OCI-LY3 (cell line): ENCODE data around the gene TMCC1.

Source experiments
- H2AFZ ChIP-seq: fragments of 200-600, 300-600 bp; shearing (Covaris generic); 2 replicates; pipeline ENCODE4 v1.6.0; 2014; ENCODE audit warnings: antibody characterized with exemption, low read depth, low read length
- H3K27ac ChIP-seq: fragments of 200-600, 300-600 bp; sonication (generic); 2 replicates; pipeline ENCODE4 v1.5.1; 2014; ENCODE audit warnings: mild to moderate bottlenecking, low read length, moderate library complexity, mixed read lengths
- H3K27me3 ChIP-seq: fragments of 200-600, 300-600 bp; sonication (generic); 2 replicates; pipeline ENCODE4 v1.6.1; 2014; ENCODE audit warnings: low read depth, low read length, mixed read lengths
- H3K36me3 ChIP-seq: fragments of 200-600, 300-600 bp; sonication (generic); replicated peaks from 2 replicates; pipeline ENCODE3; 2014; ENCODE audit warnings: low read depth, low read length, mixed read lengths
- H3K4me1 ChIP-seq: fragments of 300-600, 200-600 bp; sonication (generic); 2 replicates; pipeline ENCODE4 v1.6.1; 2014; ENCODE audit warnings: low read length, mixed read lengths
- H3K4me2 ChIP-seq: fragments of 200-600, 300-600 bp; sonication (generic); 2 replicates; pipeline ENCODE4 v1.6.1; 2014; ENCODE audit warnings: low read length, mixed read lengths
- H3K4me3 ChIP-seq: fragments of 300-600, 200-600 bp; sonication (generic); 2 replicates; pipeline ENCODE4 v1.5.1; 2014; ENCODE audit warnings: antibody characterized with exemption, mild to moderate bottlenecking, low read length, moderate library complexity
- H3K79me2 ChIP-seq: fragments of 300-600, 200-600 bp; shearing (Covaris generic); 2 replicates; pipeline ENCODE4 v1.6.1; 2014; ENCODE audit warnings: mild to moderate bottlenecking, low read length, mixed read lengths
- H3K9ac ChIP-seq: fragments of 300-600, 200-600 bp; shearing (Covaris generic); 2 replicates; pipeline ENCODE4 v1.6.0; 2014; ENCODE audit warnings: mild to moderate bottlenecking, low read length, moderate library complexity
- H3K9me3 ChIP-seq: fragments of 200-600, 300-600 bp; shearing (Covaris generic); 2 replicates; pipeline ENCODE4 v1.6.1; 2014; ENCODE audit warnings: low read length, mixed read lengths; ENCODE audit not compliant: insufficient read depth
- H4K20me1 ChIP-seq: fragments of 200-600, 300-600 bp; sonication (generic); 2 replicates; pipeline ENCODE4 v1.6.1; 2016; ENCODE audit warnings: low read length, mixed read lengths; ENCODE audit not compliant: insufficient read depth
- EZH2phosphoT487 ChIP-seq: fragments of 200-600 bp; shearing (Covaris generic); IDR thresholded peaks from 2 replicates; pipeline ENCODE4 v1.6.1; 2018; ENCODE audit warnings: antibody characterized with exemption, mixed run types, low read depth
- TF ChIP-seq, protein P1 (sequence below): fragments of 200-600, 300-600 bp; sonication (generic); IDR thresholded peaks from 2 replicates; pipeline ENCODE4 v1.5.1; 2014; ENCODE audit warnings: antibody characterized with exemption, low read length, low read depth

The TMCC1 gene

DNA sequence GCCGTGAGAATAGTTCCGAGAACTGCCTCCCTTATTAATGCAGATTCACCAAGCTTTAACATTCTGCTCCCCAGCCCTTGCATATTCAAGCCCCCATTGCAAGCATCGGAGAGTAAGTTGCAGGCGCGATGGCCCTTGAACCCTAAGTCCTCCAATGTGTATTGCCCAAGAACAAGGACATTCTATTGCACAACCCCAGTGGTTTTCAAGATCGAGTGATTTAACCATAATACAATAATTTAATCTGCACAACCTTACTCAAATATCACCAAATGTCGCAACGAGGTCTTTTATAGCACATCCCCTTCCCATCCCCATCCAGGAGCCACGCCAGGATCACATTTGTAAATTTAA lies 265.4 kb downstream of the TMCC1 start:
- Histone ChIP-seq H3K4me1 (peaks cover 8% of the 10 kb centered on the region), H4K20me1 (no peaks in the 10 kb centered on the region), H3K9ac (peak overlapping the region; percentile 85), H3K4me3 (peak overlapping the region; percentile 92), H3K36me3 (no peaks in the 10 kb centered on the region), H3K9me3 (no peaks in the 10 kb centered on the region), H3K27me3 (no peaks in the 10 kb centered on the region), H3K79me2 (no peaks in the 10 kb centered on the region), H2AFZ (no peak overlapping the region), H3K27ac (no peak overlapping the region), H3K4me2 (peak overlapping the region; percentile 84)
- TF ChIP-seq, protein P1, sequence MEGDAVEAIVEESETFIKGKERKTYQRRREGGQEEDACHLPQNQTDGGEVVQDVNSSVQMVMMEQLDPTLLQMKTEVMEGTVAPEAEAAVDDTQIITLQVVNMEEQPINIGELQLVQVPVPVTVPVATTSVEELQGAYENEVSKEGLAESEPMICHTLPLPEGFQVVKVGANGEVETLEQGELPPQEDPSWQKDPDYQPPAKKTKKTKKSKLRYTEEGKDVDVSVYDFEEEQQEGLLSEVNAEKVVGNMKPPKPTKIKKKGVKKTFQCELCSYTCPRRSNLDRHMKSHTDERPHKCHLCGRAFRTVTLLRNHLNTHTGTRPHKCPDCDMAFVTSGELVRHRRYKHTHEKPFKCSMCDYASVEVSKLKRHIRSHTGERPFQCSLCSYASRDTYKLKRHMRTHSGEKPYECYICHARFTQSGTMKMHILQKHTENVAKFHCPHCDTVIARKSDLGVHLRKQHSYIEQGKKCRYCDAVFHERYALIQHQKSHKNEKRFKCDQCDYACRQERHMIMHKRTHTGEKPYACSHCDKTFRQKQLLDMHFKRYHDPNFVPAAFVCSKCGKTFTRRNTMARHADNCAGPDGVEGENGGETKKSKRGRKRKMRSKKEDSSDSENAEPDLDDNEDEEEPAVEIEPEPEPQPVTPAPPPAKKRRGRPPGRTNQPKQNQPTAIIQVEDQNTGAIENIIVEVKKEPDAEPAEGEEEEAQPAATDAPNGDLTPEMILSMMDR: no peak
- no peak for TF ChIP-seq EZH2phosphoT487

DNA sequence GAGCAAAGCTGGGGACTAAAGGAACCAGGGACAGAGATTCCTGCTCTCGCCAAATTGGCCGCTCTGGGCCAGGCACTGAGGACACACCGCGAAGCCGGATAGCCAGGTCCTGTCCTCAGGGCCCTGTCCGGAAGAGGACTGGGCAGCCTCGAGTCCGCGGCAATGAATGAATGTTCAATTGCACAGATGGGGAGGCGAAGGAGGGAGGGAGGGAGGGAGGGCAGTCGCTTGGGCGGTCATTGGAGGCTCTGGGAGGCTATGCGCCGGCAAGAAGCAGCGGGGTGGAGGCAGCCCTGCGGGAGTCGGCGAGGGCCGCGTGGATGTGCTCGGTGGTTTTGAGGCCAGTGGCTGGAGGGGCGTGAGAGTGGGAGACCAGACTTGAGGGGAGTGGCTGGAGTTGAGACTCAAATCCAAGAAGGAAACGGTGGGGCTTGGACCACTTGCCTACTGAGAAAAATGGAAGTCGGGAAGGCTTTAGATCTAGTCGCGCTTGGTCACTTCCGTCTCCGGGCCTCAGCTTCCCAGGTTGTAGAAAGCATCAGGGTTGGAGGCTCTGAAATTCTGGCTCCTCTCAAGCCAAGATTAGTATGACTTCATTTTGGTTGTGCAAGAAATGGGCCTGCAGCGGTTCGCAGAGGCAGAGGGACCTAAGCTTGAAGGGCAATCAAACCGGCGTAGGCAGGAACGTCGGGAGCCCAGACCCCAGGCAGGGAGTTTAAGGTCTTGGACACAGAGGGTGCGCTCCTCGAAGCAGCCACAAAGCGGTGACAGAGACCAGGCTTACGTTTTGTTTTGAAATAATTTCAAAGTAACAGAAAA lies 266.0 kb downstream of the TMCC1 start:
- Histone ChIP-seq H2AFZ (peak overlapping the region; percentile 68), H3K27ac (peak overlapping the region; percentile 32), H4K20me1 (no peaks in the 10 kb centered on the region), H3K4me1 (peaks cover 8% of the 10 kb centered on the region), H3K79me2 (no peaks in the 10 kb centered on the region), H3K36me3 (no peaks in the 10 kb centered on the region), H3K9me3 (no peaks in the 10 kb centered on the region), H3K4me2 (peak overlapping the region; percentile 84), H3K9ac (peak overlapping the region; percentile 85), H3K27me3 (no peaks in the 10 kb centered on the region), H3K4me3 (peak overlapping the region; percentile 92)
- TF ChIP-seq, protein P1: peak; percentile 72
- no peak for TF ChIP-seq EZH2phosphoT487

DNA sequence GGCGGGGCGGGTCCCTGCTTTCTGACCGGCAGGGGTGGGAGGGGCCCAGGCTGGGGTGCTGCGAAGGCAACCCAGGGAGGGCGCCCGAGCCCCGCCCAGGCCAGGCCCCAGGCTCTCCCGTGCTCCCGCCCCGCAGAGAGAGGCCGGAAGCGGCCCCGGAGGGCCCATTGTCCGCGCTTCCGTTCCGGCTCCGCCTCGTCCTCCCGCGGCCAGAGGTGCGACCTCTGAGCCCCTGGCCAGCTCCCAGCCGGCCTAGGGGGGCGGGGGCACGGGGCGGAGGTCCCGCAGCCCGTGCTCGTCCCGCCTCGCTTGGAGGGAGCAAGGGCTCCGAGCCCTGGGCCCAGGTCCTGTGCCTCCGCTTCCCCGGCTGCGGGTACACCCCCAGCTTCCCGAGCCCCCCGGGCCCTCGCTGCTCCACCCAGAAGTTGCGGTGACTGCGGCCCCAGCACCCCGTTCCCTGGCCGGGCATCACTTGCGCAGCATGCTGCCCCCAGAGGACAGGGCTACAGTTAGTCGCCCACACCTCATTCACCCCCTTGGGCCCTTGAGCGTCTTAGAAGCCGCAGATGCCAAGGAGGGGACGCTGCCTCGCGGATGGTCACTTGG lies 266.7 kb downstream of the TMCC1 start:
- no peaks in the 10 kb centered on the region for H4K20me1 ChIP-seq
- TF ChIP-seq, protein P1: no peak; the same call in 1 of the 2 replicates
- no peak for TF ChIP-seq EZH2phosphoT487
- no peaks in the 10 kb centered on the region for H3K79me2 ChIP-seq
- H2AFZ ChIP-seq: 0 out of 2 replicates have a peak overlapping the region, but pooled peaks have one; percentile 36
- H3K27ac ChIP-seq: peak overlapping the region; percentile 32
- peak overlapping the region; percentile 84 for H3K4me2 ChIP-seq
- H3K36me3 ChIP-seq: no peaks in the 10 kb centered on the region
- peaks cover 8% of the 10 kb centered on the region for H3K4me1 ChIP-seq
- H3K9ac ChIP-seq: peak overlapping the region; percentile 85
- no peaks in the 10 kb centered on the region for H3K9me3 ChIP-seq
- H3K4me3 ChIP-seq: peak overlapping the region; percentile 92
- H3K27me3 ChIP-seq: no peaks in the 10 kb centered on the region

DNA sequence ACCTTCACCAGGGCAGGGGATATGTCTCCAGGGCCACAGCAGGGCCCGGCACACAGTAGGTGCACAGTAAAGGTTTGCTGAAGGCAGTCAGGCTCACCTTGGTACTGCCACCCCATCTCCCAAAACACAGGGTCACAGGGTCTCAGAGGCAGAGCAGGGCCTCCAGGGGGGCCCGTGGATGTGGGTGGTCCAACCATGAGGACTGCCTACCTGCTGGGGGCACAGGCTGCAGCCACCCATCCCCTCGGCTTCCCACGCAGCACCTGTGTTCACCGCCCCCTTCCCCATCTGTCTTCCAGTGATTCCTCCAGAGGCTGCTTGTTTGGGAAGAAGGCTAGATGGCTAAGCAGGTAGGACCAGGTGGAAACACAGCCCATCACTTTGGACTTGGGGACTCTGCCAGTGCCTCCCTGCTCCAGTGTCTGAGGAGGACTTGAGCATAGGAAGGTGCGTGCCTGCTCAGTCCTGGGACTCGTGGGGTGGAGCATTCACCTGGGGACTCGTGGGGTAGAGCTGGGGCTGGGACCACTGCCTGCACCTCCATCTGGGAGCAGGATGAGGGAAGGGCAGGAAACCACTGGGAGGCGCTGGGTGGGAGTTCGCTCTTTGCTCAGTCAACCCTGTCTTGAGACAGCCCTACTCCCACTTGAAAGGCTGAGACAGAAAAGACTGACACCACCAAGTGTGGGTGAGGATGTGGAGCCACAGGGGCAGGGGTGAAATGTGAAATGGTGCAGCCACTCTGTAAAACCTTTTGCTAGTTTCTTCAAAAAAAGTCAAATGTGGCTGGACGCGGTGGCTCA lies 268.2 kb downstream of the TMCC1 start:
- TF ChIP-seq, protein P1: no peak
- TF ChIP-seq EZH2phosphoT487: no peak
- H3K27ac ChIP-seq: no peak overlapping the region
- H3K4me3 ChIP-seq: no peak overlapping the region
- H3K4me1 ChIP-seq: peaks cover 8% of the 10 kb centered on the region
- no peaks in the 10 kb centered on the region for H3K9me3 ChIP-seq
- H3K27me3 ChIP-seq: no peaks in the 10 kb centered on the region
- H3K79me2 ChIP-seq: no peaks in the 10 kb centered on the region
- no peak overlapping the region for H3K9ac ChIP-seq
- no peaks in the 10 kb centered on the region for H3K36me3 ChIP-seq
- H4K20me1 ChIP-seq: no peaks in the 10 kb centered on the region
- no peak overlapping the region for H3K4me2 ChIP-seq
- H2AFZ ChIP-seq: no peak overlapping the region
